ENCODE results near the gene FAXC. TPM values are rescaled to one million over a fixed set of nuclear protein-coding genes. Genes with fewer than 3 reads are reported as not detected.
"Not testable (repeated sequence)": the region's sequence is repeated elsewhere in the genome, so short reads cannot be mapped to it uniquely, and the experiment has no call there.

The FAXC gene
- total RNA-seq, 4 donors from 2014 or later = 1.6 to 6.8 (median 4.9) TPM

DNA sequence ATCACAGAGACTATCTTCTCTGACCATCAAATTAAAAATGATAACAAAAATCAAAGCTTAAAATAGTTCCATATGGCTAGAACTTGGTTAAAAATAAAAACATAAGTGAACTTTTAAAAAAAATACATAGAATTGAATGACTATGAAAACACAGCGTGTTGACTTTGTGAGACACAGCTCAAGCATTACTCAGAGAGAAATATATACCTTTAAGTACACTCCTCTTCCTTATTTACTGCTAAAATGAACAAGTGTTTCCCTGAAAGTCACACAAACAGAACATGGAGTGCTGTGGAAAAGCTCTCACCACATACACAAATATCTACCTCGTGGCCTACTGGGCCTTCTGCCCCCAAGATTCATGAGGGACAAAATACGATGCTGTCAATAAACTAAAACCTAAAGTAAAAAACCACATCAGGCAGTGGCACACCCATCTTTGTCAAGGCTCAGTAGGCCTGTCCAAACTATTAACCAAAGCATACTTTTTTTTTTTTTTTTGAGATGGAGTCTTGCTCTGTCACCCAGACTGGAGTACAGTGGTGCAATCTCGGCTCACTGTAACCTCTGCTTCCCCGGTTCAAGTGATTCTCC lies 7.5 kb downstream of the FAXC start:
- Histone ChIP-seq H3K4me3 (no peak overlapping the region), H3K4me1 (no peaks in the 10 kb centered on the region), H3K9me3 (no peaks in the 10 kb centered on the region), H3K27me3 (no peaks in the 10 kb centered on the region), H3K36me3 (no peaks in the 10 kb centered on the region), H3K27ac (no peak overlapping the region)
- TF ChIP-seq POLR2A (IDR thresholded peaks at IDR 0.05) (no peak), POLR2AphosphoS5 (IDR thresholded peaks at IDR 0.05) (no peak)
- 88% methylated on average over 5 of the region's 5 CpGs for WGBS
- no peak for DNase-seq (ENCODE audit: low spot score in 2 of 2)

- DNase-seq (ENCODE audit: low spot score in 2 of 2) = no peak
- 50% methylated on average over 2 of the region's 2 CpGs for WGBS
- no peak overlapping the region for H3K4me3 ChIP-seq
- H3K27ac ChIP-seq = no peak overlapping the region
- H3K27me3 ChIP-seq = no peaks in the 10 kb centered on the region
- H3K9me3 ChIP-seq = no peaks in the 10 kb centered on the region
- TF ChIP-seq, protein P1, sequence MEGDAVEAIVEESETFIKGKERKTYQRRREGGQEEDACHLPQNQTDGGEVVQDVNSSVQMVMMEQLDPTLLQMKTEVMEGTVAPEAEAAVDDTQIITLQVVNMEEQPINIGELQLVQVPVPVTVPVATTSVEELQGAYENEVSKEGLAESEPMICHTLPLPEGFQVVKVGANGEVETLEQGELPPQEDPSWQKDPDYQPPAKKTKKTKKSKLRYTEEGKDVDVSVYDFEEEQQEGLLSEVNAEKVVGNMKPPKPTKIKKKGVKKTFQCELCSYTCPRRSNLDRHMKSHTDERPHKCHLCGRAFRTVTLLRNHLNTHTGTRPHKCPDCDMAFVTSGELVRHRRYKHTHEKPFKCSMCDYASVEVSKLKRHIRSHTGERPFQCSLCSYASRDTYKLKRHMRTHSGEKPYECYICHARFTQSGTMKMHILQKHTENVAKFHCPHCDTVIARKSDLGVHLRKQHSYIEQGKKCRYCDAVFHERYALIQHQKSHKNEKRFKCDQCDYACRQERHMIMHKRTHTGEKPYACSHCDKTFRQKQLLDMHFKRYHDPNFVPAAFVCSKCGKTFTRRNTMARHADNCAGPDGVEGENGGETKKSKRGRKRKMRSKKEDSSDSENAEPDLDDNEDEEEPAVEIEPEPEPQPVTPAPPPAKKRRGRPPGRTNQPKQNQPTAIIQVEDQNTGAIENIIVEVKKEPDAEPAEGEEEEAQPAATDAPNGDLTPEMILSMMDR (IDR thresholded peaks at IDR 0.05) = no peak
- no peak for TF ChIP-seq POLR2AphosphoS5 (IDR thresholded peaks at IDR 0.05)
- no peak for TF ChIP-seq POLR2A (IDR thresholded peaks at IDR 0.05)
- TF ChIP-seq EP300 (IDR thresholded peaks at IDR 0.05) = no peak
- no peaks in the 10 kb centered on the region for H3K4me1 ChIP-seq
- no peaks in the 10 kb centered on the region for H3K36me3 ChIP-seq
Observed at GRCh38 chr6:99338188-99338587, 11.3 kb downstream of the FAXC start.

DNA sequence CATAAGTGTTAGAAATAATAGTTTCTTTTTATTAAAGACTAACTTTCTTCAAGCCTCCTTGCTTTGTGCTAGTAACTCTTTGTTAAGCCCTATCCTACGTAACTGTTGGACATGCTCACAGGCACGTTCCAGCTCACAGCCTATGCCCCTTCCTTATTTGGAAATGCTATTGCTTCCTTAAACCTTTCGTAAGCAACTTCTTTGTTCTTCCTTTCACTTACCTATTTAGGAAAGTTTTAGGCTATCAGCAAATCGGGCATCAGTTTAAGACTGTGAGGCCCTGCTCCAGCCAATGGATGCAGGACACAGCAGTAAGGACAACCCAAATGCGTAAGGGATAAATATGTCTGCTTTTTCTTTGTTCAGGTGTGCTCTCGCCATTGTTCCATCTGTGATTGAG lies 14.2 kb downstream of the FAXC start:
- not testable (repeated sequence) for DNase-seq (ENCODE audit: low spot score in 2 of 2); H3K4me1 ChIP-seq; H3K4me3 ChIP-seq; H3K27ac ChIP-seq; H3K36me3 ChIP-seq; H3K27me3 ChIP-seq; H3K9me3 ChIP-seq
- WGBS = 74% methylated on average over 6 of the region's 6 CpGs

- 56% methylated on average over 2 of the region's 2 CpGs for WGBS
- no peaks in the 10 kb centered on the region for H3K36me3 ChIP-seq
- H3K27me3 ChIP-seq = no peaks in the 10 kb centered on the region
- no peak overlapping the region for H3K4me3 ChIP-seq
- no peak overlapping the region for H3K27ac ChIP-seq
- TF ChIP-seq POLR2AphosphoS5 (IDR thresholded peaks at IDR 0.05) = no peak
- TF ChIP-seq, protein P1 (IDR thresholded peaks at IDR 0.05) = peak in 1 of 2 donors; percentile 33
- TF ChIP-seq EP300 (IDR thresholded peaks at IDR 0.05) = no peak
- TF ChIP-seq POLR2A (IDR thresholded peaks at IDR 0.05) = no peak
- no peak for DNase-seq (ENCODE audit: low spot score in 2 of 2)
- no peaks in the 10 kb centered on the region for H3K9me3 ChIP-seq
- H3K4me1 ChIP-seq = no peaks in the 10 kb centered on the region
Observed at GRCh38 chr6:99334526-99335127, 14.8 kb downstream of the FAXC start.

DNA sequence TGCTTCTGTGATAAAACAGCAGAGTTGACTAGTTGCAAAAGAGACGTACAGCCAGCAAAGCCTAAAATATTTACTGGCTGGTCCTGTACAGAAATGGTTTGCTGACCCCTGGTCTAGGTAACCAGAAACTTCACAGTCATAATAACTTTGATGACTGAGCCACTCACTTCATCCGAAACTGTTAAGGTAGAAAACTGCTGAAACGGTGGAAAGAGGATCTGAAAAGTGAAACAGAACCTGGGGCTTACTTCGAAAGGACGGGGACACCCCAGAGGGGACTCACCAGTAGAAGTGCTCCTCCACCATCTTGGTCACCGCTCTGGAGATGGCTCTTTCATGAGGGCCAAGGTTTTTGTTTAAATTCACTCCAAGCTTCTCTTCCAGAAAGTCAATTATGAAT lies 16.4 kb downstream of the FAXC start:
- Histone ChIP-seq H3K27me3 (no peaks in the 10 kb centered on the region), H3K9me3 (no peaks in the 10 kb centered on the region), H3K27ac (no peak overlapping the region), H3K4me3 (no peak overlapping the region), H3K4me1 (no peaks in the 10 kb centered on the region), H3K36me3 (no peaks in the 10 kb centered on the region)
- no peak for DNase-seq (ENCODE audit: low spot score in 2 of 2)
- 87% methylated on average over 6 of the region's 6 CpGs for WGBS
- TF ChIP-seq EP300 (IDR thresholded peaks at IDR 0.05) = no peak
- TF ChIP-seq, protein P1 (IDR thresholded peaks at IDR 0.05) = no peak
- no peak for TF ChIP-seq POLR2A (IDR thresholded peaks at IDR 0.05)

- no peaks in the 10 kb centered on the region for H3K27me3 ChIP-seq
- H3K36me3 ChIP-seq = no peaks in the 10 kb centered on the region
- no peak for DNase-seq (ENCODE audit: low spot score in 2 of 2)
- H3K4me3 ChIP-seq = no peak overlapping the region
- H3K4me1 ChIP-seq = no peaks in the 10 kb centered on the region
- TF ChIP-seq EP300 (IDR thresholded peaks at IDR 0.05) (no peak), POLR2AphosphoS5 (IDR thresholded peaks at IDR 0.05) (no peak)
- TF ChIP-seq, protein P1 (IDR thresholded peaks at IDR 0.05) = no peak
- WGBS = 86% methylated on average over 3 of the region's 3 CpGs
- H3K27ac ChIP-seq = no peak overlapping the region
- no peaks in the 10 kb centered on the region for H3K9me3 ChIP-seq
Observed at GRCh38 chr6:99331531-99331930, 17.9 kb downstream of the FAXC start.

Measured in suprapubic skin (tissue), 4 donors.